CD14-positive monocyte (primary cell): Measurements from ENCODE around the gene ANKRD1. TPM values are rescaled to one million over a fixed set of nuclear protein-coding genes. Genes with fewer than 3 reads are reported as not detected.
"Not testable (repeated sequence)": the region's sequence is repeated elsewhere in the genome, so short reads cannot be mapped to it uniquely, and the experiment has no call there.

Source experiments
- DNase-seq, 3 donors: peaks; one replicate each; pipeline ENCODE4 v3.0.0-alpha.2; 2011 to 2022
- H2AFZ ChIP-seq: 2 replicates; pipeline ENCODE4 v1.6.0; 2012; ENCODE audit warnings: mild to moderate bottlenecking, low read depth, low read length, inconsistent platforms; ENCODE audit not compliant: insufficient read depth, poor library complexity, severe bottlenecking
- H3K27ac ChIP-seq, 2 donors: 1 replicate in 1 of 2; 2 replicates in 1 of 2; pipeline ENCODE4 v1.5.1; 2012 to 2013; ENCODE audit warnings: low read length in 2 of 2, control low read depth in 1 of 2, inconsistent platforms in 1 of 2, low read depth in 1 of 2, mild to moderate bottlenecking in 1 of 2
- H3K27me3 ChIP-seq, 2 donors: one replicate each; pipeline versions ENCODE4 v1.6.0 to v1.6.1; 2011 to 2013; ENCODE audit warnings: low read length in 2 of 2; ENCODE audit not compliant: control insufficient read depth in 2 of 2, insufficient read depth in 2 of 2
- H3K36me3 ChIP-seq, 2 donors: replicated peaks in 1 of 2; 1 replicate in 1 of 2; 2 replicates in 1 of 2; pipeline versions ENCODE4 v1.5.1 to v1.6.1; 2012 to 2013; ENCODE audit warnings: low read length in 2 of 2, control low read depth in 1 of 2, inconsistent platforms in 1 of 2, mild to moderate bottlenecking in 1 of 2; ENCODE audit not compliant: insufficient read depth in 2 of 2, control insufficient read depth in 1 of 2
- H3K4me1 ChIP-seq, 2 donors: 1 replicate in 1 of 2; 2 replicates in 1 of 2; pipeline versions ENCODE4 v1.5.1 to v1.6.1; 2012 to 2013; ENCODE audit warnings: low read length in 2 of 2, control low read depth in 1 of 2, inconsistent platforms in 1 of 2, mild to moderate bottlenecking in 1 of 2, moderate library complexity in 1 of 2; ENCODE audit not compliant: insufficient read depth in 2 of 2, control insufficient read depth in 1 of 2
- H3K4me2 ChIP-seq: replicated peaks from 2 replicates; pipeline ENCODE3; 2012; ENCODE audit warnings: low read length, moderate library complexity, mild to moderate bottlenecking; ENCODE audit not compliant: poor library complexity, severe bottlenecking; ENCODE audit errors: extremely low read depth
- H3K4me3 ChIP-seq, 3 experiments: fragments of 200-600 bp in 1 of 3; sonication (generic) in 1 of 3; replicated peaks in 1 of 3; 1 replicate in 2 of 3; 2 replicates in 1 of 3; pipeline ENCODE4 v1.5.1; 2011 to 2013; ENCODE audit warnings: low read length in 3 of 3, mild to moderate bottlenecking in 3 of 3, control low read depth in 2 of 3, low read depth in 2 of 3, inconsistent platforms in 1 of 3, moderate library complexity in 1 of 3
- H3K79me2 ChIP-seq: 2 replicates; pipeline ENCODE4 v1.6.0; 2012; ENCODE audit warnings: mild to moderate bottlenecking, control low read depth, inconsistent platforms, low read length, moderate library complexity; ENCODE audit not compliant: insufficient read depth
- H3K9ac ChIP-seq: 2 replicates; pipeline ENCODE4 v1.6.0; 2017; ENCODE audit warnings: low read length, mild to moderate bottlenecking; ENCODE audit not compliant: insufficient read depth, poor library complexity, severe bottlenecking
- H3K9me3 ChIP-seq, 2 donors: replicated peaks in 1 of 2; 1 replicate in 1 of 2; 2 replicates in 1 of 2; pipeline versions ENCODE4 v1.5.1 to v1.6.1; 2012 to 2013; ENCODE audit warnings: low read length in 2 of 2, control low read depth in 1 of 2; ENCODE audit not compliant: control insufficient read depth in 1 of 2, insufficient read depth in 1 of 2
- H4K20me1 ChIP-seq: 2 replicates; pipeline ENCODE4 v1.6.0; 2012; ENCODE audit warnings: mild to moderate bottlenecking, low read length, control low read depth, moderate library complexity; ENCODE audit not compliant: insufficient read depth
- H3K27ac Mint-ChIP-seq, 7 donors: one replicate each; pipeline ENCODE4 v1.8.0; 2020; ENCODE audit warnings: mild to moderate bottlenecking in 7 of 7, mixed read lengths in 7 of 7, moderate library complexity in 6 of 7, inconsistent platforms in 2 of 7
- H3K27me3 Mint-ChIP-seq, 3 donors: one replicate each; pipeline ENCODE4 v1.8.0; 2021 to 2022; ENCODE audit warnings: low read depth in 3 of 3, mild to moderate bottlenecking in 3 of 3, mixed read lengths in 3 of 3, moderate library complexity in 3 of 3, inconsistent platforms in 1 of 3
- H3K36me3 Mint-ChIP-seq, 2 donors: one replicate each; pipeline ENCODE4 v1.8.0; 2020; ENCODE audit warnings: mixed read lengths in 2 of 2, inconsistent platforms in 1 of 2, mild to moderate bottlenecking in 1 of 2
- H3K4me1 Mint-ChIP-seq: one replicate; pipeline ENCODE4 v1.8.0; 2020; ENCODE audit warnings: mild to moderate bottlenecking, mixed read lengths
- H3K4me3 Mint-ChIP-seq, 2 donors: one replicate each; pipeline ENCODE4 v1.8.0; 2020; ENCODE audit warnings: mild to moderate bottlenecking in 2 of 2, mixed read lengths in 2 of 2, moderate library complexity in 1 of 2
- H3K9me3 Mint-ChIP-seq, 7 donors: one replicate each; pipeline ENCODE4 v1.8.0; 2020 to 2022; ENCODE audit warnings: mixed read lengths in 7 of 7, mild to moderate bottlenecking in 6 of 7, moderate library complexity in 6 of 7, inconsistent platforms in 2 of 7
- CTCF ChIP-seq: fragments of 200-600 bp; IDR thresholded peaks from one replicate; pipeline ENCODE4 v1.8.0; 2022; ENCODE audit warnings: antibody characterized with exemption, mild to moderate bottlenecking
- WGBS: methylation state at CpG from one replicate; pipeline ENCODE4 v1.1.5; 2013; ENCODE audit warnings: missing lambda C conversion rate; ENCODE audit not compliant: insufficient coverage; 5-methylcytosine and 5-hydroxymethylcytosine counted together
- intact Hi-C, 2 donors: fragments of 100-400 bp; cut with micrococcal nuclease; formaldehyde crosslinking; loops; one replicate each; pipeline versions ENCODE4 v1.15.0 to v1.15.1; 2023
- polyA plus RNA-seq, 3 donors: library from polyadenylated mRNA; depleted of rRNA in 1 of 3; unstranded in 2 of 3; stranded (reverse) in 1 of 3; fragments of 300-500 nt in 2 of 3; fragments of >200 nt in 1 of 3; fragmentation: Illumina TruSeq in 2 of 3; gene quantifications; 1 replicate in 2 of 3; 2 replicates in 1 of 3; pipeline ENCODE4 v1.2.3, GENCODE V29; 2012 to 2021

ANKRD1 gene
- polyA plus RNA-seq, 3 donors, result not detected

GRCh38 chr10:90884431-90884830 is 36.5 kb downstream of the ANKRD1 start:
- Histone ChIP-seq H2AFZ (no peak overlapping the region), H3K4me1 (no peaks in the 10 kb centered on the region), H3K9ac (no peak overlapping the region), H3K36me3 (peaks cover 58 to 93% of the 10 kb centered on the region in 2 donors), H3K79me2 (no peaks in the 10 kb centered on the region), H3K27me3 (no peaks in the 10 kb centered on the region), H3K27ac (no peak overlapping the region), H3K9me3 (no peaks in the 10 kb centered on the region), H3K4me3 (no peak overlapping the region), H4K20me1 (no peaks in the 10 kb centered on the region), H3K4me2 (no peak overlapping the region)
- Mint-ChIP-seq H3K9me3 (no peaks in the 10 kb centered on the region), H3K4me1 (peaks cover 1% of the 10 kb centered on the region), H3K27ac (no peak overlapping the region), H3K27me3 (no peaks in the 10 kb centered on the region), H3K4me3 (no peak overlapping the region), H3K36me3 (peaks cover 53 to 83% of the 10 kb centered on the region in 2 donors)
- DNase-seq, result no peak
- no peak for TF ChIP-seq CTCF
- WGBS, result no CpG with 5 or more reads among the region's 3 CpGs
- intact Hi-C loops, result no loop called here

GRCh38 chr10:90880059-90880719 is 40.7 kb downstream of the ANKRD1 start:
- H3K27ac ChIP-seq, H3K79me2 ChIP-seq, H3K4me3 Mint-ChIP-seq, H3K4me2 ChIP-seq, H4K20me1 ChIP-seq, H3K4me1 Mint-ChIP-seq, H3K9me3 Mint-ChIP-seq, intact Hi-C loops, H3K27me3 ChIP-seq, H3K4me3 ChIP-seq, H3K4me1 ChIP-seq, H3K9ac ChIP-seq, H3K27me3 Mint-ChIP-seq, H3K27ac Mint-ChIP-seq, H3K9me3 ChIP-seq, H2AFZ ChIP-seq: not testable (repeated sequence)
- H3K36me3 ChIP-seq, result peaks cover 47 to 92% of the 10 kb centered on the region in 2 donors
- peaks cover 51 to 80% of the 10 kb centered on the region in 2 donors for H3K36me3 Mint-ChIP-seq
- 96% methylated on average over 4 of the region's 8 CpGs for WGBS
- peak in 2 of 3 donors; percentile 18 to 42 for DNase-seq
- TF ChIP-seq CTCF, result peak; percentile 80
